Measurements from ENCODE around the gene SPATA24.
"Not testable (repeated sequence)": the region's sequence is repeated elsewhere in the genome, so short reads cannot be mapped to it uniquely, and the experiment has no call there.

SPATA24 gene

GRCh38 chr5:139394654-139395566 lies 9.0 kb downstream of the SPATA24 start, which contains the start of gene PROB1:
TSS of gene PROB1 (minus strand) at chr5:139395104. CDS start at chr5:139395081, 23 bp downstream.
- no peak for DNase-seq (ENCODE audit: low read depth)

- DNase-seq (ENCODE audit: low read depth) = no peak
Observed at GRCh38 chr5:139394123-139394653, 9.7 kb downstream of the SPATA24 start.

DNA sequence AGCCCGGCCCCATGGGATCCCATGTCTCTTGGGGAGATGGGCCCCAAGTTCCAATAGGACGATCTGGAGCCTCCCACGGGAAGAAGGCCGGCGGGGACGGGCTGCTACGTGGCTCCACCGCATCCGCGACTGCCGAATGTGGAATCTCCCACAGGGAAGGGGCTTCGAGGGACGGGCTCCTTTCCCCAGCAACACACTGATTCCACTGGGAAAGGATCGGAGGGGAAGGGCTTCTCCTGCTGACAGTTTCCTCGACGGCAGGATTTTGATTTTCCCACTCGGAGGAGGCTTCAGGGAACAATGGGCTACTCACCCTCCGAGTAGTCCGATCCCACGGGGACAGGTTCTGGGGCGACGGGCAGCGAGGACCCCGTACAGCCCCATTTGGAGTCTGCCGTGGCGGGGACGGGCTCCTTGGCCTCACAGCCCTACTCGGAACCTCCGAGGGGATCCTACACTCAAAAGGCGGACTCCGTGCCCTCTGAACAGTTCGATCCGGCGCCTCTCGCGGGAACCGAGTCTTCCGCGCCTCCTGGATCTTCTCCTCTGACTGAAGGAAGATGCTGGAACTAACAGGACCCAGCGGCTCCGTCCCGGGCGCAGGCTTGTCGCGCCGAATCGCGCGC lies 10.3 kb downstream of the SPATA24 start:
- no peak for DNase-seq (ENCODE audit: low read depth)

DNA sequence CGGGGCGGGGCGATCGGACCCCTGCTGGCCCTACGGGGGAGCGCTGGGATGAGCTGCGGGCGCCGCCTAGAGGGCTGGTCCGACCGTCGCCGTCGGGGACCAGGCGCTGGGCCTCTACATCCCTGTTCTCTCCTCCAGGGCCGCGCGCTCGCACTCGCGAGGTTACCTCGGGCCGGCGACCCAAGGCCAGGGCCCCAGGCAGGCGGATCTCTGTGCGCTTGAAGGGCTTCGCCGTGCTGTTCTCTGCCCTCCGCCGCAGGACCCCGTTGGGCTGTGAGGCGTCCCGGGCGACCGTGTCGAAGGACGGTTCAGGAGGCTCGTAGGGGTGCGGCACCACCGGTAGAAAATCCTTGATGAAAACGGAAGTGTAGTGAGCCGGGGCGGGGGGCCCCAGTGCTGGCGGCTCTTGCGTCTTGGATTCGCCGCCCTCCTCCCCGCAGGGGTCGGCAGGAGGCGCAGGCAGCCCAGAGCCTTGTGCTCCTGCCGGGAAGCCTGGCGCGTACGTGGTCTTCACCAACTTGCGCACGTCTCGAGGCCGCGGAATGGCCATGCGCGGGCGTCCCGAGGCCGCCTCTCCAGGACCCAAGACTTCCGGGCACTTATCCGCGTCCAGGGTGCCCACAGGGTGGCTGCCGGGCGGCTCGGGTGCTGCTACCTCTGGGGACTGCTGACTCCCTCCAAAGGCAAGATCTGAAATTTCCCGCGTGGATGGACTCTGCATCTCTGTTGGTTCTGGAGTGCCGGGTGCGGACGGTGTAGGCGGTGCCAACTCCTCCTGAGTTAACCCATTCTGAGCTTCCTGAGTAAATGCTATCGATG lies 11.0 kb downstream of the SPATA24 start:
- peak; percentile 57 for DNase-seq (ENCODE audit: low read depth)

DNA sequence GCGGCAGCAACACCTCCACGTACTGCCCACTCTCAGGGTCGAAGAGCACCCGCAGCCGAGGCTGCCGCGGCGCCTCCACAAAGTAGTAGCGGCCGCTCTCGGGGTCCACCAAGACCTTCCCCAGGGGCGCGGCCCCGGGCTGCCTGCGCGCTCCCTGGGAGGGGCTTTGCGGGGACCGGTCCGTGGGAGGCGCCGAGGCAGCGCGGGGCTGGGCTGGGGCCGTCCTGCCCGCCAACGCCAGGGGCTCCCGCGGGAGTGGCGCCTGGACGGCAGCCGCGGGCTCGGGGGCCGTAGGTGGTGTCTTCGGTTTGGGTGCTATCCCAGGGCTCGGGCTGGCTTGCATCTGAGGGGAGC lies 11.6 kb downstream of the SPATA24 start:
- no peak for DNase-seq (ENCODE audit: low read depth)

DNA sequence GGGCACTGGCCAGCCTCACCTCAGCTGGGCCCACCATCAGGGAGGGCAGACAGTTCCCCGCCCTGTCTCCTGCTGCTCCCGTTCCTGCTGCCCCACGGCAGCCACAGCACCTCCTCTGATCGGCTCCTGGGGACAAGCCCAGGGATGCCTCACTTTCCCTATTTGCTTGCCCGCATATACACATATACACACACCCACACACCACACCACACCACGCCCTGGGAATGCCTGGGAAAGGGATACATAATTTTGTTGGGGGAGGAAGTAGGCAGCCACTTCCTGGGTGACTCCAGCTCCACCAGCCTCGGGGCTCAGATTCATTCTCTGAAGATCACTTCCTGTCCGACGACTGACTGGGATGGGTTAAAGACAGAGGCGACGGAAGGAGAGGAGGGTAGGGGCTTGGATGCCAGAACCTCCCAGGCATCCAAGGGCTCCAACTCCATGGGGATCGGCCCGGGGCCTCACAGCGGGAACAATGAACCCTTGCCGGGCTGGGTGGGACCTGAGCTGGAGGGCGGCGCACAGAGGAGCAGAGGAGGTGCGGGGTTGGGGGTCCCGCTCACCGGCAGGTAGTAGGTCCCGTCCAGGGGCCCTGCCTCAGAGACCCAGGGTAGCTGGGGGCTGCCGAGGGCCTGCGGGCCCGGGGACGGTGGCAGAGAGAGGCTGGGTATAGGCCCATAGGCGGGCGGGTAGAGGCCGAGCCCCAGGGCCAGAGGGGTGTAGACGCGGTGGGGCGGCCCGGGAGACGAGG lies 12.1 kb downstream of the SPATA24 start:
- no peak for DNase-seq (ENCODE audit: low read depth)

- no peak for DNase-seq (ENCODE audit: low read depth)
Observed at GRCh38 chr5:139390639-139391569, 13.0 kb downstream of the SPATA24 start.

DNA sequence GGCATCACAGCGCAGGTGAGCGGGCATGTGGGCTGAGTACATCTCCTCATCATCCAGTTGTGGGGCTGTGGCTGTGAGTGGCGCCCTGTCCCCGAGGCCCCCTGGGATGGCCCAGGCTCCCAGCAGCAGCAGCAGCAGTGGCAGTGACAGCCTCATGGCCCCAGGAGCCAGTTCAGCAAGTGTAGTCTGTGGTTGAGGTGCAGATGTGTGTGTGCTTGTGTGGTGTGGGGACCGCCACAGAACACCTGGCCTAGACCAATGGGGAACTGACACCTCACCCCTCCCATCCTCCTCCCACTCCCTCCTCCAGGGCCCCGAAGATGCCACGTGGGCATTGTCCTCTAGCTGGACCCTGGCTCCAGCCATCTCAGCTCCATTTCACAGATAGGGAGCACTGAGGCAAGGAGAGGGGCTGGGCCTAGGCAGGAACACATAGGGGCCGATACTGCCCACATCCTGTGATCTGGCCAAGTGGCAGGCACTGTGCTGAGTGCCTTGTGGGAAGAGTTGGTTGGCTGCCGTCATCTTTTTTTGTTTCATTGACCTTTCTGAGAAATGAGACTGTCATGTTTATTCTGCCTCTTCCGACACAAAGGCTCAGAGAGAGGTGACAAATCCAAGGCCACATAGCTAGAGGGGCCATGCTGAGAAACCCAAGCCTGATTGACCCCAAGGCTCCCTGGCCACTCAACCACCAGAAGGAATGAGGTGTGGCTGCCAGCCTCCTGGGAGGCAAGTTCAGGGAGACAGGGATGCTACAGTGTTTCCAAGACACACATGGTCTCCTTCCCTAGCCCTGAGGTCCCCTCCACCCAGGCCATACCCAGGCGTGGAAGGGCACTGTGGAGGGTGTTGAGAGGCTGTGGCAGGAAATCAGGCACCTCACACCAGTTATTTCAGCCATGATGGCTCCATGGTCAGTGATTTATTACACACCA lies 13.9 kb downstream of the SPATA24 start, which contains the start of gene MZB1:
MZB1 (minus strand) TSS at position 213 of the 938 bp plus-strand sequence; CDS start at position 156, 57 bp downstream.
- DNase-seq (ENCODE audit: low read depth) = peak; percentile 25

- DNase-seq (ENCODE audit: low read depth) = no peak
Observed at GRCh38 chr5:139388198-139388821, 15.6 kb downstream of the SPATA24 start.

DNA sequence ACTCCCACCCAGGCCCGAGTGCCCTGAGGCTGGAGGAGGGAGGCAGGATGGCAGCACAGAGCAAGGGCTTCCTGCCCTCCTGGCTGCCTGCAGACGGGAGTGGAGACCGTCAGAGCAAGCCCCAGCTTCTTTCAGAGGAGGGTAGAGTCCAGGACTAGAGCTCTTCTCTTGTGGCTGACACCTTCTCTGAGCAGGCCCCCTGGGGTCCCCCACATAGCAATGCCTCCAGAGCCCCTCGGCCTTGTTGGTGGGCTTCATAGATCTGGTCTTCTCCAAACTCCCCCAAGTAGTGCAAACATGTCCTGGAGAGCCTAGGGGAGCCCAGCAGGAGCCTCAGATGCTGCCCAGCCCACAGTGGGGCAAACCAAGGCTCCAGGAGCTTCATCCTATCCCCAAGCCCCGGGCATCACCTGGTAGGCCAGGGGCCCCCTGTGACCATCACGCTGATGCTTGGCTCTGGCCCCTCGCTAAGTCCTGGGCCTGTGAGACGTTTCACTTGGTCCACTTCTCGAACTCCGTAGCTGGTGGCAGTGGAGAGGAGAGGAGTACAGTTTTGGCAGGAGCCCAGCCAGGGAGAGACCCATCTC lies 16.2 kb downstream of the SPATA24 start:
- DNase-seq (ENCODE audit: low read depth) = no peak

- DNase-seq (ENCODE audit: low read depth) = not testable (repeated sequence)
Observed at GRCh38 chr5:139386956-139387355, 16.9 kb downstream of the SPATA24 start.

GRCh38 chr5:139386050-139386438 lies 17.8 kb downstream of the SPATA24 start:
- DNase-seq (ENCODE audit: low read depth) = no peak

GRCh38 chr5:139385061-139386049 lies 18.5 kb downstream of the SPATA24 start:
- DNase-seq (ENCODE audit: low read depth) = no peak

DNA sequence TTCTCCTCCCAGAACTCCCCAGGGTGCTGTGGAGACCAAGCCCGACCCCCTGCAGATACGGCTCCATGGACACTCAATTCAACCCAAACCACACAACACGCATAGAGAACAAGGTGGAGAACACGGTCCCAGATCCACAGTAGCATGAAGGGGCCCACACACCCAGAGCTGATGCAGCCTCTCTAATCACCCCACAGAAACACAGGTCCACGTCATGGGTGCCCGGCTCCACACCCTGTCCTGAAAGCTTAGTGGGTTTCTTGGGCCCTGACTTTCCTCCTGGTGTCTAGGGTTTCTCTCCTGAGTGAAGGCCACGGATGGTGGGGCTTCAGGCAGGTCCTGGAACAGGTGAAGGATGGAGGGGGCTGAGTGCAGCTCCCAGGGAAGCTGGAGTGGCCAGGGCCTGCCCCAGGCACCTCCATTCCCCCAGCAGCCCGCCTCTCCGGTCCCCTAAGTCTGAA lies 19.3 kb downstream of the SPATA24 start:
- no peak for DNase-seq (ENCODE audit: low read depth)

DNA sequence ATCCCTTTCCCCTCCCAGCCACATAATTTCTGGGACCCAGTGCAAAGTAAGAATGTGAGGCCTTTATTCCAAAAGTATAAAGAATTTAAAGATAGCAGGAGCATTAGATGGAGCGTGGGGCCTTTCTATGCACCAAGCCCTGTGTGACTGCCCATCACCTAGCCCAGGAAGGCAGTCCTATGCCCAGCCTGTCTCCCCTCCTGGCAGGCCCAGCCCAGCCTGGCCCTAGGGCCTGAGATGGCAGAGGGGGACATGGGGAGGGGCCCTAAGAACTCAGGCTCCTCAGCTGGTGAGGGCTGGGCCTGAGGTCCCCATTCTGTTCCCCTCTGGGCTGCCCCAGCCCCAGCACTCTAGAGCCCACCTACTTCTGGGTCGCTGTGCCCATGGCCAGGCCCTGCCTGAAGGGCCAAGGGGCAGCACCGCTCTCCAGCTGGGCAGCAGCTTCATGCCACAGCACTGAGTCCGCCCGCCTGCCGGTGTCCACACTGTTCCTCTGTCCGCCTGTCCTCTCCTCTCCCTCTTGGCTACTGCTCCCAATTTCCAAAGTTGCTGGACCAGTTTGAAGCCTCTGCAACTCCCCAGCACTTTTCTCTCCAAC lies 19.8 kb downstream of the SPATA24 start:
- DNase-seq (ENCODE audit: low read depth) = no peak

DNA sequence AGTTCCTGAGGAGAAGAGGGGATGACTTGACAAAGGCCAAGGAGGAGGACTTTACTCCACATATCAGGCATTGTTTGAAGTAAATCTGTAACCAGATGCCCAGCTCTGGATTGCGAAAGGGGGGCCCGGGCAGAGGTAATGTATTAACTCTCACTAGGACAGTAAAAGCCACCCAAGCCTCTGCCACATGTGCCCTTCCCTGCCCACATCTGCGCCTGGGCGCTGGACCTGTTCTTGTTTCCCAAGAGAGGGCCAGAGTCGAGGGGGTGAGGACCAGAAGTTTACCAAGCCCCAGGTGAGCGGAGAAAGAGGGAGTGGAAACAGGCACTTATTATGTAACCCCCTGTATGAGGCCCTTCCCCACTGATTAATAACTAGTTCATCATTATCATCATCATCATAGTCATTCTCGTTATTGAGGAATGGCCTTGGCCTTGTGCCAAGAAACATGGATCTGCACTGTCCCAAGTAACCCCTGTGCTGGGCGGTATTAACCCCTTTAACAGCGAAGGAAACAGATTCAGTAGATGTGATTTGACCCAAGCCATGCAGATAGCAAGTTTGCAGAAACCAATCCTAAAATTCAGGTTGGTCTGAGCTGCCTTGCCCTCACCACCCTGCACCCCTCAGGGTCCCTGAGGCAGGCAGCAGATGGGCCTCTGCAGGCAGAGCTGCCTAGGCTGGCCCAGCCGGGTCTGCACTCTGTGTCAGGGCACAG lies 20.5 kb downstream of the SPATA24 start, which contains the start of gene SLC23A1:
SLC23A1 (minus strand) TSS at position 23 of the 718 bp plus-strand sequence. CDS start 44 bp downstream, outside the sequence.
- no peak for DNase-seq (ENCODE audit: low read depth)

Data from stimulated activated CD8-positive, alpha-beta memory T cell treated with anti-CD3 and anti-CD28 coated beads, Interleukin-12 subunit alpha, Interleukin-12 subunit beta, amount 100 ng/mL, for 1 hour (primary cell).